GM13976 (cell line): Measurements from ENCODE around the gene TOR4A.

Experiments
- DNase-seq: peaks from one replicate; pipeline ENCODE4 v3.0.0; 2012; ENCODE audit warnings: low spot score
- in situ Hi-C: fragments of 300-500 bp; cut with MboI; formaldehyde crosslinking; loops from one replicate; pipeline ENCODE4 v1.12.0; 2022; ENCODE audit warnings: low sequenced_read_pairs, mixed read lengths, inconsistent platforms; ENCODE audit not compliant: unreplicated experiment
- TF ChIP-seq, protein P1 (sequence below): IDR thresholded peaks from 2 replicates; pipeline ENCODE4 v1.5.1; 2012; ENCODE audit warnings: borderline replicate concordance, mild to moderate bottlenecking; ENCODE audit not compliant: insufficient read depth; ENCODE audit errors: extremely low read depth, missing control alignments, control extremely low read depth

Gene TOR4A

DNA sequence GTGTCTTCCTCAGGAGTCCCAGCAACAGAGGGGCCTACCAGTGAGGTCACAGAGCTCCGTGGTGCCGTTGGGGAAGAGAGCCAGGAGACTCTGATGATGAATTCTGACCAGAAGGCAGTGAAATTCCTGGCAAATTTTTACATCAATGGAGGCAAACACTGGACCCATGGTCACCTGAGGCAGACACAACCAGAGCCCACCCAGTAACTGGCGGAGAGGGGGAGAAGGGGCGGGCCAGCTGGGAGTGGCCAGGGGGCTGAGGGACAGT, 26.4 kb upstream of the TOR4A start, which contains the start of gene STPG3:
Gene STPG3 (plus strand): TSS at position 93 of the 268 bp plus-strand sequence. CDS start 1 bp downstream, at position 94.
- DNase-seq: no peak
- in situ Hi-C loops: no loop called here
- TF ChIP-seq, protein P1, sequence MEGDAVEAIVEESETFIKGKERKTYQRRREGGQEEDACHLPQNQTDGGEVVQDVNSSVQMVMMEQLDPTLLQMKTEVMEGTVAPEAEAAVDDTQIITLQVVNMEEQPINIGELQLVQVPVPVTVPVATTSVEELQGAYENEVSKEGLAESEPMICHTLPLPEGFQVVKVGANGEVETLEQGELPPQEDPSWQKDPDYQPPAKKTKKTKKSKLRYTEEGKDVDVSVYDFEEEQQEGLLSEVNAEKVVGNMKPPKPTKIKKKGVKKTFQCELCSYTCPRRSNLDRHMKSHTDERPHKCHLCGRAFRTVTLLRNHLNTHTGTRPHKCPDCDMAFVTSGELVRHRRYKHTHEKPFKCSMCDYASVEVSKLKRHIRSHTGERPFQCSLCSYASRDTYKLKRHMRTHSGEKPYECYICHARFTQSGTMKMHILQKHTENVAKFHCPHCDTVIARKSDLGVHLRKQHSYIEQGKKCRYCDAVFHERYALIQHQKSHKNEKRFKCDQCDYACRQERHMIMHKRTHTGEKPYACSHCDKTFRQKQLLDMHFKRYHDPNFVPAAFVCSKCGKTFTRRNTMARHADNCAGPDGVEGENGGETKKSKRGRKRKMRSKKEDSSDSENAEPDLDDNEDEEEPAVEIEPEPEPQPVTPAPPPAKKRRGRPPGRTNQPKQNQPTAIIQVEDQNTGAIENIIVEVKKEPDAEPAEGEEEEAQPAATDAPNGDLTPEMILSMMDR: no peak

DNA sequence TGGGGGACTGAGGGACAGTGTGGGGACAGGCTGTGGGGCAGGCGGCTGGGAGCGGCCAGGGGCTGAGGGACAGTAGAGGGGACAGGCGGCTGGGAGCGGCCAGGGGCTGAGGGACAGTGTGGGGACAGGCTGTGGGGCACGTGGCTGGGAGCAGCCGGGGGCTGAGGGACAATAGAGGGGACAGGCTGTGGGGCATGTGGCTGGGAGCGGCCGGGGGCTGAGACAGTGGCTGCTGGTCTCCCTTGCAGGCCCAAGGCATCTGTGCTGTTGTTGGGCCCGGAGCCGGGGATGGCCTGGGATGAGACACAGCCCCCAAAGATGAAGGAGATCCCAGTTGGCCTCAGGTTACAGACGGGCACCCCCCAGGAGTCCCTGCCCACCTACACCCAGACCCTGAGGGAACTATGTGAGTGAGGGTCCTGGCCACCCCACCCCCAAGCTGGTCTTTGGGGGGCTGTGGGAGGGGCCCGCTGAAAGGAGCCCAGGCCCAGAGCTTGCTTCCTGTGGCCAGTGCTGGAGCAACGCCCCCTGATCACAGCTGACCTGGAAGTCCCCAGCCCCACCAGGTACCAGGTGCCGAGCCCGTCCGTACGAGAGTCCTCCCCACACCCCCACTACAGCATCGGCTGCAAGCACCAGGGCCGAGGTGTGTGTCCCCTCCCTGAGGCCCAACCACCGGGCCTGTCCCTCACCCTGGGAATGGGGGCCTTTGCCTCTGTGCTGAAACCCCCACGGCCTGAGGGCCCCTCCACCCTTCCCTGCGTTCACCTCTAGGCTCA, 25.8 kb upstream of the TOR4A start:
- DNase-seq: no peak
- in situ Hi-C loops: no loop called here
- TF ChIP-seq, protein P1: no peak

DNA sequence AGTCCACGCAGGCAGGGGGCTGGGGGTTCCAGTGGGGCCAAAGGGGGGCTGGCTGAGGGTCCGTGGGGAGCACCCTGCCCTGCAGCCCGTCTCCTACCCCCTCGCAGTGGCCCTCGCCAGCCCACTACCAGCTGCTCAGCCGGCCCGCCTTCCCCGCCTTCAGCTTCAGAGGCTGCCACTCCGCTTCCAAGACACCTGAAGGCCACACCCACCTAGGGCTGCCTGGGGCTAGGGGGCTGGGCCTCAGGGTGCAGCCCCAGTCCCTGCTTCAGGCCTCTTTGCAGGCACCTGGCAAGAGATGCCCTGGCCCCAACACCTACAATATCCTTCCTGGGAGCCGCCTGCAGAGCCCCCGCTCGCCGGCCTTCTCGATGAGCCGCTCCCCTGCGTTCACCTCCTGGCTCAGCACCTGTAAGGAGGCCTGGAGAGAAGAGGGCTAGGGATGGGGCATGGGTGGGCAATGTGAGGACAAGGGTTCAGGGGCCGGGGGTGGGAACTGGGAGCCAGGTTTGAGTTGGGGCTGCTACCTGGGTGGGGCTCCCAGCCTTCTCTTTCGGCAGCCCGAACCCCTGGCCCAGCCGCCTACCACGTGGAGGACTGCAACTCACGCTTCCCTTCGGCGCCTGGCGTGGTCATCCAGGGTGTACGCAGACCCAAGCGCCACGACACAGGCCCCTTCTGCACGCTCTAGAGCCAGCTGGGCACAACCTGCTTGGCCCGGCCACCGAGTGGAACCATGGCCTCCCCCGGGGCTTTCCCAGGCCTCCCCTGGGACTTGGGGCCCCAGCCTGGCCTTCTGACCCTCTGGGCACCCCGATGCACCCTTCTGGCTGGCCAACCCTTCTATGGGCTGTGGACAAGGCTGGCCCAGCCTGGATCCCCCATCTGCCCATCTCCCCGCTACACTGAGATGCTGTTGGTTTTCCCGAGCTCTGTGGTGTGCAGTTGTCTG, 24.7 kb upstream of the TOR4A start:
- DNase-seq: no peak
- TF ChIP-seq, protein P1: no peak
- in situ Hi-C loops: no loop called here

DNA sequence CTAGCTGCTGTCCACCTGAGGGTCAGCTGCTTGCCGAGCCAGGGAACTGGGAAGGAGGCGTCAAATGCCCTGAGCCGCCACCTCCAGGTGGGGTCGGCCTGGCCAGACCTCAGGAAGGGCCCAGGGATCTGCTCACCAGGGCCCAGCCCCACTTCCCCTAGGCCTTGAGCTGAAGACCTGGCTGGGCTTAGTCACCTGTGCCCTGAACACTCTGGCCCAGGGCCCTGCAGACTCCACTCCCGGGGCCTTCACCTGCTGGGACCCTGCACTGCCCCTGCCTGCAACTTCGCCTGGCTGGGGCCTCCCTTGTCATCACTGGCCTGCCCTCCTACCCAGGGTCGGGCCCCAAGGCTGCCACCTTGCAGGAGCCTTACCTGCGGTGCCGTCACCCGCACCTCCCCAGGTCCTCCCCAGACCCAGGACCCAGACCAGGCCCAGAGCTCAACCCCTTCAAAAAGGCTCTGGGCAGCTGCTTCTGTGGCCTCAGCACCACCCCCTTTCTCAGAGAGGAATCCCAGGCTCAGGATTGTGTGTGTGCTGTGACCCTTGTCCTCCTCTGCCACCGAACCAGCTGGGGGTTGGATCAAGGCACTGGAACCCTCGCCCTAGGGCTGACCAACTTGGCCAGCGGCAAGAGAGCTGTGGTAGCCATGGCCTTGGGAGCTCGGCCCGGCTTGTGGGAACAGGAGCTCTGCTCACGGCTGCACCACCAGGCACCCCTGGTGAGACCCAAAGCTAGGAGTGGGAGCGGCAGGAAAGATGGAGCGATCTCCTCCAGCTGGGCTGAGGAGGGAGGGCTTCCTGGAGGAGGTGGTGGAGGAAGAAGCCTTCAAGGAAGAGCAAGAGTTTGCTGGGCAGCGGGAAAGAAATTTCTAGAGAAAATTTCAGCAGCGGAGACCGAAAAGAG, 23.6 kb upstream of the TOR4A start:
- no peak for DNase-seq
- in situ Hi-C loops: no loop called here
- TF ChIP-seq, protein P1: no peak

DNA sequence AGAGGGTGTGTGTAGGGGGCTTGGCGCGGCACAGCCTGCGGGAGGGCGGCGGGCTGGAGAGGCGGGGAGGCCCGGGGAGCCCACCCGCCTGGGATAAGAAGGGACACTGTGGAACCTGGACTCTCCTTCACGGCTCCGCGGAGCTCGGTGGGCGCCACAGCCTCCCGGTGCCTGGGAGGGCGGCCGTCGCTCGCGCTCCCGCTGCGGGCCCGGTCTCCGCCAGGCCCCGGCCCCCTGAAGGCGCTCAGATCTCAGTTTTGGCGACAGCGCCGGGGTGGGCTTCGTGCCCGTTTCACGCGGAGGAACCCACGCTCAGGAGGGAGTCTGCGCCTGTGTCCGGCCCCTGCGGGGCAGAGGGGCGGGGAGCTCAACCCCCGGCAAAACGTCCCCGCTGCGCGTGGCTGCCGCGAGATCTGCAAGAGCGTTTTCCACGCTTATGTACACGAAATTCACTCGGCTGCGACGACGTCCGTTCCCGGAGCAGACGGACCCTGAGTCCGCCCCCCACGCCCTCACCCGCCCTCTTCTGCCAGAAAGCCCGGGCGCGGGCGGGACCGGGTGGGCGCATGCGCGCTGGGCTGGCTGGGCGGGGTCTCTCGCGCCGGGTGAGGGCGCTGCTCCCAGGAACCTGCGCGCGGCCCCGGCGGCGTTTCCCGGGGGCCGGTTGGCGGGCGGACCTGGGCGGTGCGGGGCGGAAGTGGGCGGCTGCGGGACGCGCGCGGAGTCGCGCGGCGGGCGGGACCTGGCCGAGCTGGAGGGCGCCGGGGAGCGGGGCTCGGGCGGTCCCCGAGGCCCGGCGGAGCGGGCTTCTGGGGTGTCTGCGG, 22.7 kb upstream of the TOR4A start, which contains the start of gene NELFB:
Gene NELFB (plus strand): TSS at position 704 of the 824 bp plus-strand sequence.
- in situ Hi-C loops: no loop called here
- peak; percentile 100 for DNase-seq
- TF ChIP-seq, protein P1: no peak
